Neural crest cell (in vitro differentiated cells): ENCODE data around the gene TBC1D16. TPM values are rescaled to one million over a fixed set of nuclear protein-coding genes. Genes with fewer than 3 reads are reported as not detected.
A peak's percentile ranks its signal among the peaks of the same experiment; 100 is the strongest.

Source experiments
- DNase-seq: peaks from one replicate; pipeline ENCODE4 v3.0.0; 2021; ENCODE audit warnings: low read depth, mixed read lengths, low spot score
- H3K27ac Mint-ChIP-seq: one replicate; pipeline ENCODE4 v1.8.0; 2021; ENCODE audit warnings: mild to moderate bottlenecking, mixed read lengths; ENCODE audit not compliant: unreplicated experiment
- H3K27me3 Mint-ChIP-seq: 2 replicates; pipeline ENCODE4 v1.8.0; 2021; ENCODE audit warnings: low read depth, mild to moderate bottlenecking, mixed read lengths
- H3K36me3 Mint-ChIP-seq: 2 replicates; pipeline ENCODE4 v1.8.0; 2021; ENCODE audit warnings: low read depth, mild to moderate bottlenecking, mixed read lengths
- H3K4me1 Mint-ChIP-seq: 2 replicates; pipeline ENCODE4 v1.8.0; 2021; ENCODE audit warnings: mixed read lengths
- H3K4me3 Mint-ChIP-seq: one replicate; pipeline ENCODE4 v1.8.0; 2021; ENCODE audit warnings: mild to moderate bottlenecking, mixed read lengths
- H3K9me3 Mint-ChIP-seq: 2 replicates; pipeline ENCODE4 v1.8.0; 2021; ENCODE audit warnings: mixed read lengths
- total RNA-seq: library from RNA; stranded (reverse); gene quantifications from 2 replicates; pipeline ENCODE4 v1.2.1, GENCODE V29; 2021
- TF ChIP-seq, protein P1 (sequence below): fragments of 200-600 bp; sonication (generic); conservative IDR thresholded peaks from 2 replicates; pipeline ENCODE4 v1.5.0; 2021; ENCODE audit warnings: antibody characterized with exemption, mild to moderate bottlenecking

The TBC1D16 gene
- total RNA-seq, 1 donor from 2014 or later, result 96.2 TPM

GRCh38 chr17:80036715-80037477, 1.2 kb upstream of the TBC1D16 start:
- no peaks in the 10 kb centered on the region for H3K27me3 Mint-ChIP-seq
- peak overlapping the region; percentile 99 for H3K27ac Mint-ChIP-seq
- peak; percentile 76 for DNase-seq
- peaks cover 42% of the 10 kb centered on the region for H3K4me1 Mint-ChIP-seq
- TF ChIP-seq, protein P1, sequence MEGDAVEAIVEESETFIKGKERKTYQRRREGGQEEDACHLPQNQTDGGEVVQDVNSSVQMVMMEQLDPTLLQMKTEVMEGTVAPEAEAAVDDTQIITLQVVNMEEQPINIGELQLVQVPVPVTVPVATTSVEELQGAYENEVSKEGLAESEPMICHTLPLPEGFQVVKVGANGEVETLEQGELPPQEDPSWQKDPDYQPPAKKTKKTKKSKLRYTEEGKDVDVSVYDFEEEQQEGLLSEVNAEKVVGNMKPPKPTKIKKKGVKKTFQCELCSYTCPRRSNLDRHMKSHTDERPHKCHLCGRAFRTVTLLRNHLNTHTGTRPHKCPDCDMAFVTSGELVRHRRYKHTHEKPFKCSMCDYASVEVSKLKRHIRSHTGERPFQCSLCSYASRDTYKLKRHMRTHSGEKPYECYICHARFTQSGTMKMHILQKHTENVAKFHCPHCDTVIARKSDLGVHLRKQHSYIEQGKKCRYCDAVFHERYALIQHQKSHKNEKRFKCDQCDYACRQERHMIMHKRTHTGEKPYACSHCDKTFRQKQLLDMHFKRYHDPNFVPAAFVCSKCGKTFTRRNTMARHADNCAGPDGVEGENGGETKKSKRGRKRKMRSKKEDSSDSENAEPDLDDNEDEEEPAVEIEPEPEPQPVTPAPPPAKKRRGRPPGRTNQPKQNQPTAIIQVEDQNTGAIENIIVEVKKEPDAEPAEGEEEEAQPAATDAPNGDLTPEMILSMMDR, result no peak
- H3K36me3 Mint-ChIP-seq, result peaks cover 16% of the 10 kb centered on the region
- no peaks in the 10 kb centered on the region for H3K9me3 Mint-ChIP-seq
- H3K4me3 Mint-ChIP-seq, result peak overlapping the region; percentile 98

DNA sequence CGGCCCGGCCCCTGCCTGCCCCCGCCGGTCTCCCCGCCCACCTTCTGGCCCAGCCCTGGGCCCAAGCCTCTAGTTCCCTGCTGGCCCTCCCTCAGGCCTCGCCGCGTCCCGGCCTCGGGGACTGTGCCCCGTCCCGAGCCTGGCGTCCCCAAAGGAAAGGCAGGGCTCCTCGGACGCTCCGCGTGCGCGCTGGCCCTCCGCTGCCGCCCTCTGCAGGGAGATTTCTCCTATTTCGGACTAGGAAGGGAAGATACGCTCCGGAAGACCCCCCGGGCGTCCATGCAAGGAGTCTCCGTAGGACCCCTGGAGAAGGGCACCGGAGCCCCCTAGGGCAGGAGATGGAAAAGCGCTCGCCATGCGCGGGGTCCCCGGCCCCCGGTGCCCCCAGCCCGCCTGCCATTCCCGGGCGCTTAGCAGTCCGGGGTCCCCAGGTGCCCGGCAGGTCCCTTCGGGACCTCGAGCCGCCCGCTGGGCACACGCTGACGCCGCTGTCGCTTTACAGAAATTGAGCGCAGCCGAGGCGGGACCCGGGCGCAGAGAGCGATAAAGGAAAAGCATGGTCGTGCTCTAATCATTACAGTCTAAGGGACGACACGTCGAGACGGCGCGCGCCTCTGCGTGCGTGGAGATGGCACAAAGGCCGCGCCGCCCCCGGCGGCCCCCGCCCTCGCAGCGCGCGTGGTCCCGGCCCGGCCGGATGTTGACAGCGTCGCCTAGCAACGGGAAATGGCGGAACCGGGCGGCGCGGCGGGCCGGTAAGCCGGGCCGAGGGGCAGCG, 454 bp upstream of the TBC1D16 start, which contains the start of gene CCDC40:
CCDC40 (plus strand) TSS at position 706 of the 778 bp plus-strand sequence; CDS start at position 727, 21 bp downstream.
- TF ChIP-seq, protein P1, result no peak
- Mint-ChIP-seq H3K4me3 (peak within 1 kb of the TSS; percentile 98), H3K4me1 (peaks cover 49% of the 10 kb centered on the region), H3K27me3 (no peaks in the 10 kb centered on the region), H3K36me3 (peaks cover 11% of the 10 kb centered on the region), H3K27ac (peak within 1 kb of the TSS; percentile 99), H3K9me3 (no peaks in the 10 kb centered on the region)
- DNase-seq, result peak; percentile 78

DNA sequence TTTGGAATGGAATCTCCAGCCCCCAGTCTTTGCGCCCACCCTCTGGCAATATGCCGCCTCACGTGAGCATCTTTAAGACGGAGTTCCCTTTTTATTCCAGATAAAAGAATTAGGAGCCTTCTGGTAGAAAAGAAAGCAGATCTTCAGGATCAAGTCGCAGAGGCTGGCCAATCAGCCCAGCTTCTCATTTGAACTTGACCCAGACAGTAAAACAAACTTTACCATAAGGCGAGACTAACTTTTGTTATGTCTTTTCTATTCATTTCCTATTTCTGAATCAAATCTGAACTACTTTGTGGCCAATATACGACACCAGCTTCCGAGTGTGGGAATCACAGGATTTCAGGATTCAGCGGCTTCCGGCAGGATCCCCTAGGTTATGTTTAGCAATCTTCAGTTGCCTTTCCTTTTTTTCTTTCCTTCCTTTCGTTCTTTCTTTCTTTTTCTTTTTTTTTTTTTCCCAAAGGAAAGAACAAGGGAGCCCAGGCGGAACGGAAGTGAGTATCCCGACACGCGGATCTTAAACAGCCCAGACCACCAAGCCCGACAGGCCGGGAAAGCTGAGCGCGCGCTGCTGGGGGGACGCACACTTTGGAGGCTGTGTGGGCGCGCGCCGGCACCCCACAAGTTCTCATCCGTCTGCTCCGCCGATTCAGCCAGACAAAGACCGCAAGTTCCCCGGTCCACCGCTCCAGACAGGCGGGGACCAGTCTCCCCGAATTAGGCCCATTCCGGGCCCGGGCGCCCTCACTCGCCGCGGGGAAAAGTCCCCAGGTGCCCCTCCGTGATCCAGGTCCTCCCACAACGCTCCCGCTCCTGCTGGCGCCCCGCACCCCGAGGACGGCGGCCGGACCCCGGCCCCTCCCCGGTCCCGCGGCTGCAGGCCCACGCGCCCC, 633 bp downstream of the TBC1D16 start:
- peaks cover 52% of the 10 kb centered on the region for H3K4me1 Mint-ChIP-seq
- DNase-seq, result peak; percentile 18
- TF ChIP-seq, protein P1, result no peak
- peak overlapping the region; percentile 98 for H3K27ac Mint-ChIP-seq
- peak overlapping the region; percentile 96 for H3K4me3 Mint-ChIP-seq
- no peaks in the 10 kb centered on the region for H3K27me3 Mint-ChIP-seq
- H3K36me3 Mint-ChIP-seq, result peaks cover 8% of the 10 kb centered on the region
- no peaks in the 10 kb centered on the region for H3K9me3 Mint-ChIP-seq

DNA sequence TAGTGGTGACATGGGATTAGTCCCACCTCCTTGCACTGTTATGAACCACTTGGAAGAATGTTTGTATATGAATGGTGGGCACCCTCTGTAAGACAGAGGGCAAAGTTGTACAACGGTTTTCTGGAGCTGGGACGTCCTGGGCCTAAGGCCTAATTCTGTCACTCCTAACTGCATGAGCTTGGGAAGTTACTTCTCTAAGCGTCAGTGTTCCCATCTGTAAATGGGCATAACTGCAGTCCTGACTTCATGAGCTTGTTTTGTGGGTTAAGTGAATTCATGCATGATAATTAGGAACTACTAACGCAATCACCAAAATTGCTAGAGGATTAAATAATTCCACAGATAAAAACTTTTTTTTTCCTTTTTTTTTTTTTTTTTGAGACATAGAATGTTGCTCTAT, 1.8 kb downstream of the TBC1D16 start:
- TF ChIP-seq, protein P1, result no peak
- H3K9me3 Mint-ChIP-seq, result no peaks in the 10 kb centered on the region
- peaks cover 64% of the 10 kb centered on the region for H3K4me1 Mint-ChIP-seq
- peak overlapping the region; percentile 96 for H3K4me3 Mint-ChIP-seq
- H3K36me3 Mint-ChIP-seq, result peaks cover 3% of the 10 kb centered on the region
- H3K27ac Mint-ChIP-seq, result no peak overlapping the region
- H3K27me3 Mint-ChIP-seq, result no peaks in the 10 kb centered on the region
- no peak for DNase-seq

GRCh38 chr17:80032614-80033171, 3.0 kb downstream of the TBC1D16 start:
- H3K9me3 Mint-ChIP-seq, result no peaks in the 10 kb centered on the region
- H3K4me3 Mint-ChIP-seq, result peak overlapping the region; percentile 68
- TF ChIP-seq, protein P1, result no peak

More at GRCh38 chr17:80032614-80033171, 3.0 kb downstream of the TBC1D16 start:
- no peak for DNase-seq
- no peaks in the 10 kb centered on the region for H3K27me3 Mint-ChIP-seq
- peaks cover under 1% of the 10 kb centered on the region for H3K36me3 Mint-ChIP-seq
- no peak overlapping the region for H3K27ac Mint-ChIP-seq
- H3K4me1 Mint-ChIP-seq, result peaks cover 61% of the 10 kb centered on the region
